K562 (cell line): ENCODE measurements around the gene GLB1L3. TPM values are rescaled to one million over a fixed set of nuclear protein-coding genes. Genes with fewer than 3 reads are reported as not detected.

ENCODE experiments used
- DACH1 ChIP-seq: fragments of 450-650 bp; IDR thresholded peaks from 2 replicates; pipeline ENCODE4 v1.6.1; 2018; ENCODE audit not compliant: partially characterized antibody
- E4F1 ChIP-seq: fragments of 250-450 bp; sonication (Bioruptor Pico); IDR thresholded peaks from 2 replicates; pipeline ENCODE4 v1.5.0; 2021; ENCODE audit warnings: mild to moderate bottlenecking, borderline replicate concordance
- MED1 ChIP-seq: sonication (generic); formaldehyde crosslinking; IDR thresholded peaks from 2 replicates; pipeline ENCODE4 v1.8.1; 2023; ENCODE audit warnings: missing genetic modification reagents, borderline replicate concordance
- NEUROD1 ChIP-seq: fragments of 150-350 bp; IDR thresholded peaks from 2 replicates; pipeline ENCODE4 v1.6.1; 2014; ENCODE audit warnings: borderline replicate concordance, low read length, low read depth; ENCODE audit not compliant: partially characterized antibody
- NKRF ChIP-seq: fragments of 450-650 bp; IDR thresholded peaks from 2 replicates; pipeline ENCODE4 v1.6.1; 2016; ENCODE audit warnings: borderline replicate concordance
- POLR2A ChIP-seq: fragments of 450-650 bp; conservative IDR thresholded peaks from 2 replicates; pipeline ENCODE4 v1.6.1; 2016
- U2AF2 ChIP-seq: fragments of 200-400 bp; formaldehyde crosslinking; optimal IDR thresholded peaks from 2 replicates; pipeline ENCODE3; 2017; ENCODE audit warnings: low read depth, mild to moderate bottlenecking, low read length
- ZNF134 ChIP-seq: fragments of 250-450 bp; sonication (Bioruptor Pico); conservative IDR thresholded peaks from 2 replicates; pipeline ENCODE4 v1.4.0; 2020
- ZNF217 ChIP-seq: sonication (generic); formaldehyde crosslinking; IDR thresholded peaks from 2 replicates; pipeline ENCODE4 v1.8.0; 2022; ENCODE audit warnings: mild to moderate bottlenecking, missing genetic modification reagents
- polyA plus RNA-seq, 8 experiments: library from polyadenylated mRNA; depleted of rRNA in 4 of 8; stranded (reverse) in 5 of 8; unstranded in 3 of 8; fragments of >200 nt; fragmentation: Nextera tagmentation in 2 of 8; fragmentation: Illumina TruSeq in 1 of 8; extraction: Ambion mirVana in 2 of 8; extraction: Trizol in 1 of 8; gene quantifications; 2 replicates each; pipeline versions ENCODE4 v1.2.1 to v1.2.3, GENCODE V29; 2011 to 2014; ENCODE audit warnings: inconsistent platforms in 1 of 8, missing spikeins in 1 of 8
- total RNA-seq, 7 experiments: library from RNA; depleted of rRNA in 6 of 7; stranded (reverse); fragments of >200 nt in 6 of 7; fragmentation: Illumina TruSeq in 2 of 7; extraction: Trizol in 2 of 7; gene quantifications; 2 replicates each; pipeline versions ENCODE4 v1.2.1 to v1.2.3, GENCODE V29; 2011 to 2021; ENCODE audit warnings: low replicate concordance in 1 of 7
- TF ChIP-seq, protein P1 (sequence below): sonication (generic); formaldehyde crosslinking; IDR thresholded peaks from 2 replicates; pipeline ENCODE4 v1.8.0; 2022; ENCODE audit warnings: missing genetic modification reagents, mild to moderate bottlenecking, moderate library complexity, borderline replicate concordance

GLB1L3 gene
- total and polyA plus RNA-seq, 9 of the 15 experiments (the other 6 are each of a cell fraction or from before 2014, with no cell fraction given) = 0.18 to 3.3 (median 0.49) TPM

GRCh38 chr11:134250246-134250645 is 25.9 kb upstream of the GLB1L3 start (continued):
- TF ChIP-seq NKRF = no peak
- no peak for TF ChIP-seq DACH1
- TF ChIP-seq MED1 (CRISPR knock-in tag) = no peak
- TF ChIP-seq E4F1 (CRISPR knock-in tag) = no peak
- no peak for TF ChIP-seq ZNF217
- TF ChIP-seq POLR2A = no peak
- TF ChIP-seq ZNF134 (CRISPR knock-in tag) = no peak
- no peak for TF ChIP-seq U2AF2
- TF ChIP-seq NEUROD1 = no peak
- TF ChIP-seq, protein P1, sequence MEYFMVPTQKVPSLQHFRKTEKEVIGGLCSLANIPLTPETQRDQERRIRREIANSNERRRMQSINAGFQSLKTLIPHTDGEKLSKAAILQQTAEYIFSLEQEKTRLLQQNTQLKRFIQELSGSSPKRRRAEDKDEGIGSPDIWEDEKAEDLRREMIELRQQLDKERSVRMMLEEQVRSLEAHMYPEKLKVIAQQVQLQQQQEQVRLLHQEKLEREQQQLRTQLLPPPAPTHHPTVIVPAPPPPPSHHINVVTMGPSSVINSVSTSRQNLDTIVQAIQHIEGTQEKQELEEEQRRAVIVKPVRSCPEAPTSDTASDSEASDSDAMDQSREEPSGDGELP (CRISPR knock-in tag) = no peak
